ENCODE results near the gene COG5. TPM values are rescaled to one million over a fixed set of nuclear protein-coding genes. Genes with fewer than 3 reads are reported as not detected.

The COG5 gene
- total RNA-seq, 2 donors from 2014 or later: 50.1 to 102 TPM

- no peaks in the 10 kb centered on the region for H3K4me1 ChIP-seq
- no peaks in the 10 kb centered on the region for H3K27me3 ChIP-seq
- H3K4me3 ChIP-seq: no peak overlapping the region
- H3K9me3 ChIP-seq: no peaks in the 10 kb centered on the region
- TF ChIP-seq, protein P1, sequence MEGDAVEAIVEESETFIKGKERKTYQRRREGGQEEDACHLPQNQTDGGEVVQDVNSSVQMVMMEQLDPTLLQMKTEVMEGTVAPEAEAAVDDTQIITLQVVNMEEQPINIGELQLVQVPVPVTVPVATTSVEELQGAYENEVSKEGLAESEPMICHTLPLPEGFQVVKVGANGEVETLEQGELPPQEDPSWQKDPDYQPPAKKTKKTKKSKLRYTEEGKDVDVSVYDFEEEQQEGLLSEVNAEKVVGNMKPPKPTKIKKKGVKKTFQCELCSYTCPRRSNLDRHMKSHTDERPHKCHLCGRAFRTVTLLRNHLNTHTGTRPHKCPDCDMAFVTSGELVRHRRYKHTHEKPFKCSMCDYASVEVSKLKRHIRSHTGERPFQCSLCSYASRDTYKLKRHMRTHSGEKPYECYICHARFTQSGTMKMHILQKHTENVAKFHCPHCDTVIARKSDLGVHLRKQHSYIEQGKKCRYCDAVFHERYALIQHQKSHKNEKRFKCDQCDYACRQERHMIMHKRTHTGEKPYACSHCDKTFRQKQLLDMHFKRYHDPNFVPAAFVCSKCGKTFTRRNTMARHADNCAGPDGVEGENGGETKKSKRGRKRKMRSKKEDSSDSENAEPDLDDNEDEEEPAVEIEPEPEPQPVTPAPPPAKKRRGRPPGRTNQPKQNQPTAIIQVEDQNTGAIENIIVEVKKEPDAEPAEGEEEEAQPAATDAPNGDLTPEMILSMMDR (IDR thresholded peaks at IDR 0.05): no peak
- no peak for TF ChIP-seq POLR2A (IDR thresholded peaks at IDR 0.05)
- H3K36me3 ChIP-seq (replicated peaks in 1 of 2; ENCODE audit: insufficient read depth in 1 of 2, low read depth in 2 of 2): peaks cover 0 to 7% of the 10 kb centered on the region in 2 donors
- intact Hi-C loops (cut with DNase I): no loop called here
- DNase-seq: no peak
- no peak overlapping the region for H3K27ac ChIP-seq
- ATAC-seq: no peak
- 84 to 87% methylated on average over 4 of the region's 4 CpGs for WGBS, 2 donors
Observed at GRCh38 chr7:107233174-107233573, 330.5 kb downstream of the COG5 start.

DNA sequence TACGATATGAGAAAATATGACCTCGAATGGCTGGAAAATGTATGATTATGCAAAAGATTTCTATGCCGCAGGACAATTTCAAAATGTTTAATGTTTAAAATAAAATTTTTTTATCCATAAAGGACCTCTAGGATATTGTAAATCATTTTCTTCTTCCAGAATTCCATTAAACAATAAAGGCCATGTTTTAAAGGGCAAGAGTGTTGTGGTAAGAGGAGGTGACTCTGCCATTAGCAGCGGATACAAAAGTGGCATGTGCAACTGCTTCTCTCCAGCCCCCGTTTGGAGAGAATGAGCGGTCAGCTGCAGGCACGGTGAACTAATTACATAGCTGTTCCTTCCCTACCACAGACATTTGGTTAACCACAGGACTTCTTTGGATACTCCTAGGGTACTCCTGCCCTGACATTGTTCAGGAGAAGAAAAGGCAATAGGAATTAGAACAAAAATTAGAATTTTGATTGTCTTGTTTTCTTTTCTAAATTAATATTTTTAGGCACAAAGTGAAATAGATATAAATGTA, 331.1 kb downstream of the COG5 start:
- Histone ChIP-seq H3K36me3 (replicated peaks in 1 of 2; ENCODE audit: insufficient read depth in 1 of 2, low read depth in 2 of 2) (peaks cover 0 to 5% of the 10 kb centered on the region in 2 donors), H3K4me3 (no peak overlapping the region), H3K27me3 (no peaks in the 10 kb centered on the region), H3K4me1 (no peaks in the 10 kb centered on the region), H3K9me3 (no peaks in the 10 kb centered on the region), H3K27ac (no peak overlapping the region)
- ATAC-seq: no peak
- TF ChIP-seq POLR2A (IDR thresholded peaks at IDR 0.05): no peak
- TF ChIP-seq, protein P1 (IDR thresholded peaks at IDR 0.05): no peak
- no peak for DNase-seq
- WGBS, 2 donors: 89 to 92% methylated on average over 7 of the region's 7 CpGs
- intact Hi-C loops (cut with DNase I): no loop called here

GRCh38 chr7:107230334-107230733, 333.4 kb downstream of the COG5 start:
- TF ChIP-seq, protein P1 (IDR thresholded peaks at IDR 0.05): no peak
- TF ChIP-seq POLR2A (IDR thresholded peaks at IDR 0.05): no peak
- WGBS, 2 donors: 94 to 98% methylated on average over 3 of the region's 3 CpGs
- Histone ChIP-seq H3K4me1 (no peaks in the 10 kb centered on the region), H3K9me3 (no peaks in the 10 kb centered on the region), H3K36me3 (replicated peaks in 1 of 2; ENCODE audit: insufficient read depth in 1 of 2, low read depth in 2 of 2) (peaks cover 0 to 5% of the 10 kb centered on the region in 2 donors), H3K27ac (no peak overlapping the region), H3K27me3 (no peaks in the 10 kb centered on the region), H3K4me3 (no peak overlapping the region)
- DNase-seq (no peak), ATAC-seq (no peak)
- intact Hi-C loops (cut with DNase I): no loop called here

DNA sequence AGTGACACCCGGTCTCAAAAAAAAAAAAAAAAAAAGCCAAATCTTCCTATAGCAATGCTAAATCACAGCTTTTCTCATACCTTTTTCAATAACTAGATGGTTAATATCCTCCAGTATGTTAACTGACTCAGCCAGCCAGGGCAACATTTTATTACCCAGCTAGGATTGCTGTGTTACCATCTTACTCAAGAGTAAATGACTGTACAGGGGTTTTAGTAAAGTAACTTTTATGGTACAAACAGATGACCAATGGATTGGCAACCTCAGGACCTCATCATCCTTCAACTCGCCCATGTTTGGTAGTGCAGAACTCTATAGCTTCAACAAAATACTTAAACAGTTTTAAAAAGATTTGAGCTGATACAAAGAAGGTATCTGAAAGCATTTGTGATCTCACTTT, 335.4 kb downstream of the COG5 start:
- Histone ChIP-seq H3K27me3 (no peaks in the 10 kb centered on the region), H3K27ac (no peak overlapping the region), H3K36me3 (replicated peaks in 1 of 2; ENCODE audit: insufficient read depth in 1 of 2, low read depth in 2 of 2) (peaks cover 0 to 5% of the 10 kb centered on the region in 2 donors), H3K4me1 (no peaks in the 10 kb centered on the region), H3K9me3 (no peaks in the 10 kb centered on the region), H3K4me3 (no peak overlapping the region)
- ATAC-seq (no peak), DNase-seq (no peak)
- intact Hi-C loops (cut with DNase I): no loop called here
- no peak for TF ChIP-seq POLR2A (IDR thresholded peaks at IDR 0.05)
- TF ChIP-seq, protein P1 (IDR thresholded peaks at IDR 0.05): no peak
- WGBS, 2 donors: 94 to 100% methylated on average over 2 of the region's 2 CpGs
